ENCODE data around the gene AXIN2.

The AXIN2 gene

GRCh38 chr17:65589321-65589720 is 27.9 kb upstream of the AXIN2 start:
- H3K27ac ChIP-seq (replicated peaks), result no peak overlapping the region
- no peak overlapping the region for H3K4me3 ChIP-seq (replicated peaks; ENCODE audit: insufficient read depth, low read length)
- no peak for DNase-seq (ENCODE audit: low read depth in 1 of 2, low spot score in 1 of 2)
- TF ChIP-seq GABPA (IDR thresholded peaks at IDR 0.05; ENCODE audit: low read depth) (no peak), POLR2AphosphoS5 (IDR thresholded peaks at IDR 0.05; ENCODE audit: low read depth) (no peak), SPI1 (IDR thresholded peaks at IDR 0.05; ENCODE audit: borderline replicate concordance, low read depth) (no peak), CTCF (IDR thresholded peaks at IDR 0.05; ENCODE audit: insufficient read depth, low read length) (no peak)
- TF ChIP-seq, protein P1, sequence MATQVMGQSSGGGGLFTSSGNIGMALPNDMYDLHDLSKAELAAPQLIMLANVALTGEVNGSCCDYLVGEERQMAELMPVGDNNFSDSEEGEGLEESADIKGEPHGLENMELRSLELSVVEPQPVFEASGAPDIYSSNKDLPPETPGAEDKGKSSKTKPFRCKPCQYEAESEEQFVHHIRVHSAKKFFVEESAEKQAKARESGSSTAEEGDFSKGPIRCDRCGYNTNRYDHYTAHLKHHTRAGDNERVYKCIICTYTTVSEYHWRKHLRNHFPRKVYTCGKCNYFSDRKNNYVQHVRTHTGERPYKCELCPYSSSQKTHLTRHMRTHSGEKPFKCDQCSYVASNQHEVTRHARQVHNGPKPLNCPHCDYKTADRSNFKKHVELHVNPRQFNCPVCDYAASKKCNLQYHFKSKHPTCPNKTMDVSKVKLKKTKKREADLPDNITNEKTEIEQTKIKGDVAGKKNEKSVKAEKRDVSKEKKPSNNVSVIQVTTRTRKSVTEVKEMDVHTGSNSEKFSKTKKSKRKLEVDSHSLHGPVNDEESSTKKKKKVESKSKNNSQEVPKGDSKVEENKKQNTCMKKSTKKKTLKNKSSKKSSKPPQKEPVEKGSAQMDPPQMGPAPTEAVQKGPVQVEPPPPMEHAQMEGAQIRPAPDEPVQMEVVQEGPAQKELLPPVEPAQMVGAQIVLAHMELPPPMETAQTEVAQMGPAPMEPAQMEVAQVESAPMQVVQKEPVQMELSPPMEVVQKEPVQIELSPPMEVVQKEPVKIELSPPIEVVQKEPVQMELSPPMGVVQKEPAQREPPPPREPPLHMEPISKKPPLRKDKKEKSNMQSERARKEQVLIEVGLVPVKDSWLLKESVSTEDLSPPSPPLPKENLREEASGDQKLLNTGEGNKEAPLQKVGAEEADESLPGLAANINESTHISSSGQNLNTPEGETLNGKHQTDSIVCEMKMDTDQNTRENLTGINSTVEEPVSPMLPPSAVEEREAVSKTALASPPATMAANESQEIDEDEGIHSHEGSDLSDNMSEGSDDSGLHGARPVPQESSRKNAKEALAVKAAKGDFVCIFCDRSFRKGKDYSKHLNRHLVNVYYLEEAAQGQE (IDR thresholded peaks at IDR 0.05; ENCODE audit: insufficient replicate concordance, low read depth), result no peak
- peaks cover 3% of the 10 kb centered on the region for H3K27me3 ChIP-seq (ENCODE audit: insufficient read depth, poor library complexity, severe bottlenecking)

DNA sequence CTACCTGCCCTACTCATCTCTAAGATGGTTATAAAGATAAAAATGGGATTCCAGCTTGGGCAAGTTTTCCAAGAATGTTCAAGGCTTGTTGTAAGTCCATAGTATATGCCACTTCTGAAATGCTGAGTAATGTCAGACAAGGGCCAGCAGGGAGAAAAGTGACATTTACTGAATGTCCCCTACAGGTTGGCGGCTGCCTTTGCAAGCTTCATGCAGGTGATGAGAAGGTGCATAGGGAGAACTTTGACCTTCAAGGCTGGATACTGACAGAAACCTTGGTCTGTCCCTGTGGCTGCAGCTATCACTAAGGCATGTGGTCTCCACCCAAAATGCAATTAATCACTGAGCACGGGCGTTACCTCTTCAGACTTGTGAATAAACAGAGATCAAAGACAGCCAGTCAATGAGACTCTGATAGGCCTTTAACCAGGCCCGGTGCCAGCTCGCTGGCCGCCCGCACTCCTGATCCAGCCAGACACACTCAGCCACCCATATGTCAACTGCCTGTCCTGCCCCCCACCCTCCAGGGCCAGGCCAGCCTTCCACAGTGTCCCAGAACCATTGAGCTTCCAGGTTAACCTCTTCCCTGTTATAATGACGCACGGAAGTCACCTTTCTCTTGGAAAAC is 26.8 kb upstream of the AXIN2 start:
- no peak for DNase-seq (ENCODE audit: low read depth in 1 of 2, low spot score in 1 of 2)
- H3K27ac ChIP-seq (replicated peaks), result no peak overlapping the region
- TF ChIP-seq GABPA (IDR thresholded peaks at IDR 0.05; ENCODE audit: low read depth), result no peak
- TF ChIP-seq SPI1 (IDR thresholded peaks at IDR 0.05; ENCODE audit: borderline replicate concordance, low read depth), result no peak
- no peak for TF ChIP-seq CTCF (IDR thresholded peaks at IDR 0.05; ENCODE audit: insufficient read depth, low read length)
- TF ChIP-seq, protein P1 (IDR thresholded peaks at IDR 0.05; ENCODE audit: insufficient replicate concordance, low read depth), result no peak
- TF ChIP-seq POLR2AphosphoS5 (IDR thresholded peaks at IDR 0.05; ENCODE audit: low read depth), result no peak

DNA sequence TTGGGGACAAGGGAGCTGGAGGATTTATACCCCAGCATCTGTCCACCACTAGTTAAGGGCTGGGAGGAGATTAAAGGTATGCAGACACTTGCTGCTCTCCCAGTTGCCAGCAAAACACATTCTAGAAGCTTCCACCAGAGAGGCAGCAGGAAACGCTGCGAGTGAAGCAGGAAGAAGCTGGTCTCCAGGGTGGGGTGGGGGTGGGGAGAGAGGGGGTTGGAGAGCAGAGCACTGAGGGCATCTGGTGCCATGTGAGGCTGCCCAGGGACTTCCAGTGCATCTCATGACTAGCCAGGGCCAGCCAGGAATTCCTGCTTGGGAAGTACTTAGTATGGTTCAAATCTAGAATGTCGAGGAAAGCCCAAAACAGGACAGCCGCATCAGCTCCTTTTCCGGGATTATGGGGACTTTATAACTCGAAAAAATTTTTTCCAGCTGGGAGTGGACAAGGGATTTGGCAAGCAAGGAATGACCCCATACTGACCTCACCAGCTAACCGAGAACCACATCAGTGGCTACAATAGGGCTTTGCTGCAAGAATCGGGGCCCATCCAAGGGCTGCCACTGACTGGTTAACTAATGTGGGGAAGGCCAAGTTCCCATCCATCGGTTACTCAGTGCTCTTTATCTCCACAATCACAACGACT is 26.2 kb upstream of the AXIN2 start:
- Histone ChIP-seq H3K27me3 (ENCODE audit: insufficient read depth, poor library complexity, severe bottlenecking) (no peaks in the 10 kb centered on the region), H3K4me3 (replicated peaks; ENCODE audit: insufficient read depth, low read length) (no peak overlapping the region), H3K27ac (replicated peaks) (no peak overlapping the region)
- no peak for DNase-seq (ENCODE audit: low read depth in 1 of 2, low spot score in 1 of 2)
- TF ChIP-seq SPI1 (IDR thresholded peaks at IDR 0.05; ENCODE audit: borderline replicate concordance, low read depth), result no peak
- TF ChIP-seq POLR2AphosphoS5 (IDR thresholded peaks at IDR 0.05; ENCODE audit: low read depth), result no peak

More for the DNA sequence above, 26.8 kb upstream of the AXIN2 start:
- Histone ChIP-seq H3K27me3 (ENCODE audit: insufficient read depth, poor library complexity, severe bottlenecking) (no peaks in the 10 kb centered on the region), H3K4me3 (replicated peaks; ENCODE audit: insufficient read depth, low read length) (no peak overlapping the region)

DNA sequence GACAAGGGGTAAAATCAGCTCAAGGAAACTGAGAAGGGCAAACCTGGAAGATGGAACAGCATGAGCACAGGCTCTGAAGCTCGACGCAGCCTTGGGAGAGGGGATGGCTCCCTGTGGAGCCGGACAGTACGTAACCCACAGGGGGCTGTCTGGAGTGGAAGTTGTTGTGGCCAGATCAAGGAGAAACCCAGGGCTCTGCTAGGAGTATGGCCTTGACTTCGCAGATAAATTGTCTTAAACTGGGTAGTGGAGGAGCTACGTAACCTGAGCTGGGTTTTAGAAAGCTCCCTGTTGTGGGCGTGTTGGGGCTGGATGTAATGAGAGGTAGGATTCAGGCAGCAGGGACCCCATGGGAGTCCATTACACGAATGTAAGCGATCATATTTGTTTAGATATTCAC is 25.5 kb upstream of the AXIN2 start:
- Histone ChIP-seq H3K4me3 (replicated peaks; ENCODE audit: insufficient read depth, low read length) (no peak overlapping the region), H3K27ac (replicated peaks) (no peak overlapping the region), H3K27me3 (ENCODE audit: insufficient read depth, poor library complexity, severe bottlenecking) (no peaks in the 10 kb centered on the region)
- TF ChIP-seq, protein P1 (IDR thresholded peaks at IDR 0.05; ENCODE audit: insufficient replicate concordance, low read depth), result no peak
- TF ChIP-seq CTCF (IDR thresholded peaks at IDR 0.05; ENCODE audit: insufficient read depth, low read length), result no peak
- no peak for TF ChIP-seq GABPA (IDR thresholded peaks at IDR 0.05; ENCODE audit: low read depth)
- no peak for DNase-seq (ENCODE audit: low read depth in 1 of 2, low spot score in 1 of 2)
